ENCODE results near the gene C2CD2L. TPM values are rescaled to one million over a fixed set of nuclear protein-coding genes. Genes with fewer than 3 reads are reported as not detected.

Gene C2CD2L
- total RNA-seq, 1 experiment from 2014 or later, result 7.8 TPM

GRCh38 chr11:119108146-119108856, 1.2 kb downstream of the C2CD2L start:
- CTCF ChIA-PET, result interaction anchor here (0.9 kb wide), 1 partner anchor 41 kb away, joined by 3 read pairs; the partner anchor contains the start of gene VPS11
- no peak for TF ChIP-seq CTCF (IDR thresholded peaks at IDR 0.05; ENCODE audit: unreplicated experiment)
- no peaks in the 10 kb centered on the region for H3K27me3 Mint-ChIP-seq (ENCODE audit: unreplicated experiment)
- intact Hi-C loops (cut with micrococcal nuclease; ENCODE audit: unreplicated experiment), result no loop called here
- no peaks in the 10 kb centered on the region for H3K9me3 Mint-ChIP-seq (ENCODE audit: low read depth, unreplicated experiment)
- peak overlapping the region; percentile 39 for H3K27ac Mint-ChIP-seq (ENCODE audit: unreplicated experiment)
- H3K36me3 Mint-ChIP-seq (ENCODE audit: insufficient read depth, unreplicated experiment), result peaks cover 38% of the 10 kb centered on the region
- DNase-seq, result peak; percentile 52
- peaks cover 13% of the 10 kb centered on the region for H3K4me1 Mint-ChIP-seq (ENCODE audit: low read depth, unreplicated experiment)
- BruUV-seq (replicated peaks), result no TSS peak
- H3K4me3 Mint-ChIP-seq (ENCODE audit: low read depth, unreplicated experiment), result peak overlapping the region; percentile 74

- H3K27ac Mint-ChIP-seq (ENCODE audit: unreplicated experiment), result peak overlapping the region; percentile 39
- H3K36me3 Mint-ChIP-seq (ENCODE audit: insufficient read depth, unreplicated experiment), result peaks cover 38% of the 10 kb centered on the region
- no peak for DNase-seq
- H3K4me1 Mint-ChIP-seq (ENCODE audit: low read depth, unreplicated experiment), result peaks cover 13% of the 10 kb centered on the region
- CTCF ChIA-PET, result no interaction called here
- intact Hi-C loops (cut with micrococcal nuclease; ENCODE audit: unreplicated experiment), result no loop called here
- no peaks in the 10 kb centered on the region for H3K27me3 Mint-ChIP-seq (ENCODE audit: unreplicated experiment)
- peak overlapping the region; percentile 74 for H3K4me3 Mint-ChIP-seq (ENCODE audit: low read depth, unreplicated experiment)
- H3K9me3 Mint-ChIP-seq (ENCODE audit: low read depth, unreplicated experiment), result no peaks in the 10 kb centered on the region
- TSS peak; percentile 18 for BruUV-seq (replicated peaks)
- TF ChIP-seq CTCF (IDR thresholded peaks at IDR 0.05; ENCODE audit: unreplicated experiment), result no peak
Observed at GRCh38 chr11:119108857-119109221, 1.7 kb downstream of the C2CD2L start.

- Mint-ChIP-seq H3K27me3 (ENCODE audit: unreplicated experiment) (no peaks in the 10 kb centered on the region), H3K9me3 (ENCODE audit: low read depth, unreplicated experiment) (no peaks in the 10 kb centered on the region), H3K36me3 (ENCODE audit: insufficient read depth, unreplicated experiment) (peaks cover 38% of the 10 kb centered on the region), H3K27ac (ENCODE audit: unreplicated experiment) (no peak overlapping the region), H3K4me1 (ENCODE audit: low read depth, unreplicated experiment) (peaks cover 13% of the 10 kb centered on the region), H3K4me3 (ENCODE audit: low read depth, unreplicated experiment) (no peak overlapping the region)
- CTCF ChIA-PET, result interaction anchor here (0.6 kb wide), 1 partner anchor 157 kb away, joined by 4 read pairs; no protein-coding TSS in a partner anchor
- TF ChIP-seq CTCF (IDR thresholded peaks at IDR 0.05; ENCODE audit: unreplicated experiment), result no peak
- DNase-seq, result no peak
- BruUV-seq (replicated peaks), result no TSS peak
- intact Hi-C loops (cut with micrococcal nuclease; ENCODE audit: unreplicated experiment), result no loop called here
Observed at GRCh38 chr11:119109843-119110242, 2.7 kb downstream of the C2CD2L start.

GRCh38 chr11:119110439-119110838, 3.3 kb downstream of the C2CD2L start:
- BruUV-seq (replicated peaks), result no TSS peak
- no peaks in the 10 kb centered on the region for H3K9me3 Mint-ChIP-seq (ENCODE audit: low read depth, unreplicated experiment)
- TF ChIP-seq CTCF (IDR thresholded peaks at IDR 0.05; ENCODE audit: unreplicated experiment), result no peak
- no peak overlapping the region for H3K4me3 Mint-ChIP-seq (ENCODE audit: low read depth, unreplicated experiment)
- H3K4me1 Mint-ChIP-seq (ENCODE audit: low read depth, unreplicated experiment), result peaks cover 13% of the 10 kb centered on the region
- intact Hi-C loops (cut with micrococcal nuclease; ENCODE audit: unreplicated experiment), result no loop called here
- DNase-seq, result no peak
- H3K27me3 Mint-ChIP-seq (ENCODE audit: unreplicated experiment), result no peaks in the 10 kb centered on the region
- H3K27ac Mint-ChIP-seq (ENCODE audit: unreplicated experiment), result no peak overlapping the region
- CTCF ChIA-PET, result interaction anchor here (0.6 kb wide), 1 partner anchor 157 kb away, joined by 4 read pairs; no protein-coding TSS in a partner anchor
- peaks cover 38% of the 10 kb centered on the region for H3K36me3 Mint-ChIP-seq (ENCODE audit: insufficient read depth, unreplicated experiment)
